LoVo (cell line): ENCODE measurements around the gene UBAC1.

Experiments
- DNase-seq: peaks from one replicate; pipeline ENCODE4 v3.0.0-alpha.2; 2016; ENCODE audit warnings: low spot score

UBAC1 gene

GRCh38 chr9:135939351-135940265, 21.6 kb downstream of the UBAC1 start:
- DNase-seq = no peak

GRCh38 chr9:135937521-135938489, 23.4 kb downstream of the UBAC1 start:
- DNase-seq = no peak

- DNase-seq = no peak
These were observed 28.1 kb downstream of the UBAC1 start for GRCh38 chr9:135933114-135933513.

- no peak for DNase-seq
These were observed 28.5 kb downstream of the UBAC1 start for GRCh38 chr9:135932656-135933055.

- DNase-seq = no peak
These were observed 29.8 kb downstream of the UBAC1 start for GRCh38 chr9:135931349-135931820.

GRCh38 chr9:135930446-135931345, 30.5 kb downstream of the UBAC1 start:
- no peak for DNase-seq

- DNase-seq = no peak
These were observed 31.3 kb downstream of the UBAC1 start for GRCh38 chr9:135929656-135930445.

- DNase-seq = no peak
These were observed 32.2 kb downstream of the UBAC1 start for GRCh38 chr9:135928731-135929655.

GRCh38 chr9:135928074-135928730, 33.0 kb downstream of the UBAC1 start:
- no peak for DNase-seq

- no peak for DNase-seq
These were observed 33.8 kb downstream of the UBAC1 start for GRCh38 chr9:135927195-135928013.

- DNase-seq = peak; percentile 76
These were observed 34.6 kb downstream of the UBAC1 start for GRCh38 chr9:135926402-135927194.

GRCh38 chr9:135925496-135926133, 35.6 kb downstream of the UBAC1 start:
- no peak for DNase-seq

GRCh38 chr9:135924628-135925338, 36.4 kb downstream of the UBAC1 start:
- no peak for DNase-seq

- no peak for DNase-seq
These were observed 37.7 kb downstream of the UBAC1 start for GRCh38 chr9:135923508-135923907.

- no peak for DNase-seq
These were observed 39.3 kb downstream of the UBAC1 start for GRCh38 chr9:135921749-135922310.
